Motor neuron (in vitro differentiated cells): ENCODE data around the gene USP6NL. TPM values are rescaled to one million over a fixed set of nuclear protein-coding genes. Genes with fewer than 3 reads are reported as not detected.

Experiments used
- ATAC-seq, 8 experiments: fragments of 200-7000 bp; cut with Tn5 transposase; replicated peaks in 6 of 8; 2 replicates each; pipeline ENCODE4 v1.8.0; 2021; ENCODE audit warnings: mild to moderate bottlenecking in 8 of 8, moderate library complexity in 8 of 8
- H3K27ac ChIP-seq, 2 donors: fragments of 250-450 bp; sonication (Bioruptor Pico); 2 replicates each; pipeline ENCODE4 v1.9.0; 2021; ENCODE audit warnings: antibody characterized with exemption in 2 of 2, mild to moderate bottlenecking in 2 of 2, moderate library complexity in 1 of 2
- H3K4me1 ChIP-seq, 2 donors: fragments of 250-450 bp; sonication (Bioruptor Pico); replicated peaks in 1 of 2; 2 replicates each; pipeline ENCODE4 v1.6.1; 2021; ENCODE audit warnings: antibody characterized with exemption in 2 of 2, mild to moderate bottlenecking in 2 of 2, moderate library complexity in 1 of 2
- H3K4me3 ChIP-seq, 5 donors: fragments of 250-450 bp; sonication (Bioruptor Pico); 2 replicates each; pipeline ENCODE4 v1.9.0; 2021; ENCODE audit warnings: antibody characterized with exemption in 5 of 5, mild to moderate bottlenecking in 5 of 5, moderate library complexity in 4 of 5
- WGBS, 10 experiments: fragments of 450-650 bp; shearing (Covaris generic); methylation state at CpG; one replicate each; pipeline ENCODE4 v1.0.0; 2022; 5-methylcytosine and 5-hydroxymethylcytosine counted together
- in situ Hi-C, 9 experiments: fragments of 400-800 bp; cut with MboI; loops; one replicate each; pipeline ENCODE4 v1.15.0; 2021; ENCODE audit warnings: low sequenced_read_pairs in 9 of 9, low pct_unique_long_range_greater_than_20kb in 2 of 9; ENCODE audit not compliant: unreplicated experiment in 9 of 9
- total RNA-seq, 8 experiments: library from RNA; unstranded; fragments of 300-600 nt; gene quantifications; 2 replicates each; pipeline versions ENCODE4 v1.2.3 to v1.2.4, GENCODE V29; 2022

The USP6NL gene
- total RNA-seq, 8 experiments from 2014 or later = 6.0 to 22.6 (median 16.1) TPM

DNA sequence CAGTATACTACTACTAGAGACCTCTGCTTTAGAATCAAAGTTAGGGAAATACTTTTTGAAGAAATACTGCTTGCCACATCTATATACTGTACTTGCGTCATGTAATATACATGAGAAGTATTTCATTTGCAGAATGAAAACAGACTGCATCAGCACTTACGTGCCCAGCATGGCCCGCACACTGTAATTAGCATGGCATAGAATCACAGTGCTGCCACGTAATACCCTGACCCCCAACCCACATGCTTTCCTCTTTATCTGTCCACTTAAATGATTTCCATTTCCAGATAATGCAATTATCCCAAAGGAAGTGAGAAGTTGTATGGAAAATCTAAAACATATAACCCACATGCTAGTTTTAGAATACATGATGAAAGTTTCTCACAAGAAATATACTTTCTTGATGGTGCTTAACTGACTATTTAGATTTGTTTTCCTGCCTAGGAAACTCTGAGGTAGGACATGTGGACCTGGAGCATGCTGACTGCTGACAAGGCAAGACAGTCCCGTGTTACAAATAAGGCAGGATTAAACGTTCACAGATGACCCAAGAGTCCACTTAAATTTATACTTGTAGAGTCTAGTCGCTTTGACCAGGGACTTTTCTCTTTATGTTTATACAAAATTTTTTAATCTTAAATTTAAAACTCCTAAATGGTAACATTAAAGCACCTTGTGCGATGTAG is 12.6 kb downstream of the USP6NL start:
- no peak overlapping the region for H3K4me3 ChIP-seq
- 57 to 100% (median 79%) methylated on average over 1 to 8 of the region's 8 CpGs for WGBS, 10 experiments
- in situ Hi-C loops = no loop called here
- ATAC-seq = peak in 2 of 8 experiments; percentile 38 to 45
- H3K4me1 ChIP-seq = peaks cover 0 to 7% of the 10 kb centered on the region in 2 donors
- no peak overlapping the region for H3K27ac ChIP-seq

DNA sequence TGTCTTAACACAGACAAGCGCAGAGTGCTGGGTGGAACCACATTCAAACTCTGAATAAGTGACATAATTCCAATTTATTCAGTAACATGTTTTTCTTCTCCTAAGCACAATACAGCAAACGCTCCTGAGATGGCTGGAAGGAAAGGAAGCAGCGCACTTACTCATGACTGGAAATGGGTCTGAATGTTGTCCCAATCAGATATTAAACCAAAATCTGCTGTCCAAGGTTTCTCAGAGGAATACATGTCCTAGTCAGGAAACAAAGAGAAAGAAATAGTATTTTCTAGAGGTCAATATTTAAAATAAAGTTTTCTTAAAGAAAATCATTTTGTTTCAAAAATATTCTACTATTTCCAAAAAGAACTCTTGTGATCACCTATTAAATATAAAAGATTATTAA is 14.0 kb downstream of the USP6NL start:
- Histone ChIP-seq H3K4me3 (no peak overlapping the region), H3K4me1 (peaks cover 0 to under 1% of the 10 kb centered on the region in 2 donors), H3K27ac (no peak overlapping the region)
- no peak for ATAC-seq
- 64 to 100% (median 89%) methylated on average over 2 to 3 of the region's 3 CpGs for WGBS, 10 experiments
- in situ Hi-C loops = no loop called here

DNA sequence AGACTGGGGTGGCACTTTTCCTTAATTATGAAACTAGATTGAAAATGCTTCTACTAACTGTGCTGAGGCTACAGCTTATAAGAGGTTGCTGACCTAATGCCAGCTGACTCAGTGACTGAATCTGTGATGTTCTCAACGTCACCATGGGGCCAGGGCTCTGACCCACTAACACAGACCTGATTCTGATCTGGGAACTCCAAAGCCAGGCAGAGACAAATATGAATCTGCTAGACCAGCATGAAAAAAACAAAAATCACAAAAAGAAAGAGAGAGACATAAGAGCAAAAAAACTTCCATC is 16.1 kb downstream of the USP6NL start:
- peak in 5 of 8 experiments; percentile 31 to 97 (median 59) for ATAC-seq
- no peak overlapping the region for H3K4me3 ChIP-seq
- WGBS, 10 experiments = 0 to 100% (median 73%) methylated on average over 1 of the region's 1 CpG; no CpG with 5 or more reads in 2 of the 10 experiments
- H3K27ac ChIP-seq = no peak overlapping the region
- in situ Hi-C loops = no loop called here
- no peaks in the 10 kb centered on the region for H3K4me1 ChIP-seq

DNA sequence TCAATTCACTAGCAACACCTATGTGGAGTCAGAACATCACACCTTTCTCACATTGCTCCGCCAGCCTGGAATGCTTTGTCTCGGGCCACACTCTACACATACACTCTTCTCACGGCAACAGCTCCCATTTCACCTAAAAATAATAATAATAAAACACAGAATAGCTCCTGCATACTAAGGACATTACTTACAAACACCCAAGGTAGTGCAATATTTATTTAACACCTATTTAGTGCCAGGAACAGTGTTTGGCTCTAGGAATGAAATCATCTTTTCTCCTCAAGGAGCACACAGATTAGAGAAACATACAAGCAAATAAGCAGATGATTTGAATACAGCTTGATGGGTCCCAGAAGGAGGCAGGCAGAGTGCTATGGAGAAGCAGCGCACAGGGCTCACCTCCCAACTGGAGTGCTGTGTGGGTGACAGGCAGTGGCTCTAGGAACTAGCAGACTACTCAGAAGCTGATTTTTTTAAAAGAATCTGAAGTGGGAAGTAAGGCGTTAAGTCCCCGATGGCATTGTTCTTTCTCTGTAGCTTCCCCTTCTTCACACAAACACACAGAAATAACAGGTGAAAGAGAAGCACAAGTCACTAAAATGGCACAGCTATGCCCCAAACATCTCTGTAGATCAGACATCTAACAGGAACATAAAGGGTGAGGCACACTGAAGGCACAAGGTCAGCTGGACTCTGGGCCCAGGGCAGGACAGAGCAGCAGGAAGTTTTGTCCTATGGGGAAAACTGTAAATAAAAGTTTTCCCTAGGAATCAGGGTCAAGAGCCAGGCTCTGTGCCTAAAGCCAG is 16.7 kb downstream of the USP6NL start:
- 93 to 100% (median 96%) methylated on average over 1 to 5 of the region's 6 CpGs; no CpG with 5 or more reads in 4 of the 10 experiments for WGBS, 10 experiments
- no peak overlapping the region for H3K27ac ChIP-seq
- H3K4me1 ChIP-seq = no peaks in the 10 kb centered on the region
- in situ Hi-C loops = no loop called here
- peak in 2 of 8 experiments; percentile 15 to 20 for ATAC-seq
- H3K4me3 ChIP-seq = no peak overlapping the region

DNA sequence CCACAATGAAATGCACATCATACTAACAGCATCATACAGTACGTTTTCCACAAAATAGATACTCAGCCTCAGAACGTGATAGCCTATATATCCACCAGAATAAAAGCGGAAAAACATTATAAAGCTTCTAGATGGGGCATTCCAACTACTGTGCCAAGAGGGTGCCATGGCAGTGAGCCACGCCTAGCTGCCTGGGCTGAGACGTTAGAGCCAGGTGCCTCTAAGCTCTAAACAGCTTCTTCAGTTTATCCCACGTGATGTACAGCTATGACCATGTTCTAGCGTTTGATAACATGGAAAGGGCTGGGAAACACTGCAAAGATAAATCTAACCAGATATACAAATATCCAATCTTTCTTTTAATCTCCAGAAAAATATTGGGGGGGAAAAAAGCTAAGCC is 17.8 kb downstream of the USP6NL start:
- in situ Hi-C loops = no loop called here
- no peak overlapping the region for H3K4me3 ChIP-seq
- 85 to 100% (median 97%) methylated on average over 1 to 7 of the region's 7 CpGs; no CpG with 5 or more reads in 1 of the 10 experiments for WGBS, 10 experiments
- ATAC-seq = no peak
- no peak overlapping the region for H3K27ac ChIP-seq
- H3K4me1 ChIP-seq = no peaks in the 10 kb centered on the region

DNA sequence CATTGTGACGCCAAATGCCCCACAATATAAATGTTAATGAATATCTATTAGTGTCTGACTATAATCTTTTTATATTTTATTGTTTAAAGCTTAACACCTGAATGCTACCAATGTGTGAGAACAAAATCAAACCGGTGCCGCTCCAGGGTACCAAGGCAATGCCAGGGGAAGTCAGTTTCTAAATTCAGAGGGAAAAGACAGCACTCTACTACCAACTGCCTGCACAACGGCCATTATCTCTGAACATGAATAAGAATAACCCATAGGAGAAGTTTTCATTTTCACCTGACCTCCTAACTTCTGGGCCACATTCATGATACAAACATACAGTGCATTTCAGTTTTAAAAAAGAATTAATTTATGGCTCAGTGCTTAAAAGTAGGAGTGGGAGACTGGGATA is 21.7 kb downstream of the USP6NL start:
- H3K27ac ChIP-seq = no peak overlapping the region
- no peaks in the 10 kb centered on the region for H3K4me1 ChIP-seq
- ATAC-seq = no peak
- in situ Hi-C loops = no loop called here
- H3K4me3 ChIP-seq = no peak overlapping the region
- WGBS, 10 experiments = 85 to 100% (median 97%) methylated on average over 1 to 4 of the region's 4 CpGs; no CpG with 5 or more reads in 1 of the 10 experiments

DNA sequence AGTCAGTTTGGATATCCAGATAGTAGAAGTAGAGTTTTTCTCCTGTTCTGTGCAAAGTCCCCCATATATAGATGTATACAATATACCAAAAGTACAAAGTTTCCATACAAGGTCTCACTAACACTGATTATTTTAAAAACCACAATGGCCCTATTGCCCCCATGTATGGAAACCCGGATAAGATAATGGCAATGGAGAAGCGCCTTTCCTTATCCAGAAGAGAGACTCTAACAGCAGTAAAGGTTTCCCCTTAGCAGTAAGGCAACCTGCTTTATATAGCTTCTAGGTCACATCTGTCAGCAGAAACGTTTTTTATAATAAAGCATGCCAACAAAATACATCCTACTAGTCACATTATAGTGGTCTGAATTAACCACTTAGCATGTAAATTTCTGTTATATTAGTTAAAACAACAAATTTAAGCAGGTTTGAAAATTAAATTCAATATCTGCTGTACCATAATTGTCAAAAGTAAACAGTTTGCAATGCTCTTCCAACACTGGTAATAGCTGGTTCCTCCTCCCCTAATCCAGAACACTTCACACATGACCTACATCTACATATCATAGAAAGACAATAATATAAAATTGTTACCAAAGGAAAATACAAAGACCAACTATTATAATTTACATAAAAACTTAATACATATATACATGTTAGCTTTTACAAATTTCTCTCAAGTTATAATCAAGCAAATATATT is 22.4 kb downstream of the USP6NL start:
- Histone ChIP-seq H3K4me1 (no peaks in the 10 kb centered on the region), H3K4me3 (no peak overlapping the region), H3K27ac (no peak overlapping the region)
- in situ Hi-C loops = no loop called here
- WGBS, 10 experiments = 0 to 100% (median 86%) methylated on average over 1 to 3 of the region's 3 CpGs; no CpG with 5 or more reads in 1 of the 10 experiments
- no peak for ATAC-seq

DNA sequence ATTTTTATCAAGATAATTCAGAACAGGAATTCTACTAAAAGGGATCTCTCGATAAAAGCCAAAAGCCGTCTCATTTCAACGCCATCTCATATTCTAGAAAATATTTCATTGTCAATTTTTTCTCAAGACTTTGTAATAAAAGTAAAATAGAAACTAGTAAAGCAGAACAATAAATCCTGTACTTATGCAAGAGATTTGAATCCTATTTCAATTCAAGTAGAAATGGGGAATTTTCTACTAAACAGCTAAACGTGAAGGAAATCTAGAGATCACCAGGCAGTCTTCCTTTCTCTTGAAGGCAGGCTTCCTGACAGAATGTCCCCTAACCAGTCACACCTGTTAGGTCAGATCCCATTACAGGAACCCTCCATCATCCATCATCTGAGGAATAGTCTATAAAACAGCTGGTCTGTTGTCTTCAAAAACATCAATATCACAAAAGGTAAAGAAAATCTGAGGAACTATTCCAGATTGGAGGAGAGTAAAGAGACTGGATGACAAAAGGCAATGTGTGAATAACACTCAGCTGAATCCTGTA is 23.7 kb downstream of the USP6NL start:
- Histone ChIP-seq H3K27ac (no peak overlapping the region), H3K4me3 (no peak overlapping the region), H3K4me1 (no peaks in the 10 kb centered on the region)
- ATAC-seq = no peak
- in situ Hi-C loops = no loop called here
- 74 to 100% (median 89%) methylated on average over 1 to 4 of the region's 4 CpGs; no CpG with 5 or more reads in 1 of the 10 experiments for WGBS, 10 experiments

DNA sequence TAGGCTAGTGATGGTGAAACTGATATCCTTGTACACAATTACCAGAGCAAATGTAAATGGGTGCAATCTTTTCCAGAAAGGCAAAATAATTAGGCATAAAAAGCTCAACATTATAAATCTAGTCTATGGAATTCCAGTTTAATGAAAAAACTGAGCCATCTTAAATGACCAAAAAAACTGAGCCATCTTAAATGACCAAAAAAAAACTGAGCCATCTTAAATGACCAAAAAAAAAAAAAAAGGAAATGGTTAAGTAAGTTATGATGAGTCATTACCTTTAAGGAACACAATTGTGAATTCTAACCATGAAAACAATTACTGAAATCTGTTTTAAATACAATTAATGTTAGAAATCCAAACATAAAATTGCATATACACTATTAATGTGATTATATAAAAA is 25.3 kb downstream of the USP6NL start:
- in situ Hi-C loops = no loop called here
- H3K27ac ChIP-seq = no peak overlapping the region
- no peaks in the 10 kb centered on the region for H3K4me1 ChIP-seq
- no peak for ATAC-seq
- no peak overlapping the region for H3K4me3 ChIP-seq

DNA sequence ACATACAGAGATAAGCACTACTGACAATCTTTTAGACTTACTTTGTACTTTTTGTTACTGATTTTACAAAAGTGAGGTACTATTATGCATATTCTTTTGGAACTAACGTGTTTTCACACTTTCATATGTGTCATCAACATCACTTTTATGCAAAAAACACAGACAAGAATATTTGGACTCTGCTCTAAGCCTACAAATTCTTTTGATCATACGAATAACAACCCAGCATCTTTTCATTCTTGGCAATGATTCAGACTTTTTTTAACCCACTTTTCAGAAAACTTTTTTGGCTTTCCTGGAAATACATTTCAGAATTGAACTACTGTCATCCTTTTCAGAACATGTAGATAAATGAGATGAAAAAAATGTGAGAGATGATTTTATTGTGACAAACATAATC is 30.2 kb downstream of the USP6NL start:
- in situ Hi-C loops = no loop called here
- H3K27ac ChIP-seq = no peak overlapping the region
- H3K4me1 ChIP-seq = no peaks in the 10 kb centered on the region
- ATAC-seq = no peak
- no peak overlapping the region for H3K4me3 ChIP-seq
- 10 to 100% (median 84%) methylated on average over 1 to 2 of the region's 2 CpGs for WGBS, 10 experiments

DNA sequence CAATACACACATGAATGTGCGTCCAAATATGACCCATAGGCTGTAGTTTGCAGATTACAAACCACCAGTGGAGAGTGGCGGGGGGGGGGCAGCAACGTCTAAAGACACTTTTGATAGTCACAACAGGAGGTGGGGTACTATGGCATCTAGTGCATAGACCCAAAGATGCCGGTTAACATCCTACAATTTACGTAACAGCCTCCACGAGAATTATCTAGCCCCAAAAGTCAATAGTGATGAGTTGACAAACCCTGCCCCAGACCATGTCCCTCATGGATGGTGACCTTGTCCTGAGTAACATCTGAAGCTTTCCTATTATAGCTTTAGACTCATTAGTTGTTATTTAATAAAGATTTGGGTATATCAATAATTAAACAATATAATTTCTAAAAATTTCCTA is 31.6 kb downstream of the USP6NL start:
- in situ Hi-C loops = no loop called here
- H3K4me3 ChIP-seq = no peak overlapping the region
- H3K27ac ChIP-seq = no peak overlapping the region
- ATAC-seq = no peak
- H3K4me1 ChIP-seq = no peaks in the 10 kb centered on the region
- WGBS, 10 experiments = 80 to 100% (median 100%) methylated on average over 1 to 4 of the region's 6 CpGs; no CpG with 5 or more reads in 3 of the 10 experiments

DNA sequence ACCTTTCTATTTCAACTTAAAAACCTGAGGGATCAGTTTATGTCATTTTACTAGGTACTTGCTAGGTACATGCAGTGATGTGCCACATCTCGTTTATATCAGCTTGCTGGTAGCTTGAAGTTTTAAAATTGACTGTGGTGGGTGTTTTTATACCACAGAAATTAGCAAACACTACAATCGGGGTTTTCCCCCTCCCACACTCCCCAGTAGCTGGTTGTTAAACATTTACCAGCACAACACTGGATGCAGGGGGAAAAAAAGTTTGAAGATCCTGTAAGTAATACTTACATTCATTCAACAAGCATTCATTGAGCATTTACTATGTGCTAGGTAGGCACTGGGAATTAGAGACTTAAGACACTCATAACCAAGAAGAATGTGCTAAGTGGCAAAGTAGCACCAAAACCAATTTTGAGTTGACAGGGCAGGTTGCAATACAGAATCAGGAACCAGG is 32.6 kb downstream of the USP6NL start:
- 70 to 100% (median 78%) methylated on average over 1 to 2 of the region's 2 CpGs; no CpG with 5 or more reads in 3 of the 10 experiments for WGBS, 10 experiments
- in situ Hi-C loops = no loop called here
- Histone ChIP-seq H3K4me1 (peaks cover 6 to 9% of the 10 kb centered on the region in 2 donors), H3K4me3 (no peak overlapping the region), H3K27ac (no peak overlapping the region)
- no peak for ATAC-seq
